Right ventricle myocardium inferior (tissue), 1 donor: ENCODE measurements around the gene CFAP57. TPM values are rescaled to one million over a fixed set of nuclear protein-coding genes. Genes with fewer than 3 reads are reported as not detected.
"Not testable (repeated sequence)": the region's sequence is repeated elsewhere in the genome, so short reads cannot be mapped to it uniquely, and the experiment has no call there.

Experiments used
- ATAC-seq: fragments of 200-7000 bp; cut with Tn5 transposase; one replicate; pipeline ENCODE4 v1.9.1; 2020; ENCODE audit warnings: mild to moderate bottlenecking, moderate library complexity
- DNase-seq: peaks from one replicate; pipeline ENCODE4 v3.0.0; 2021; ENCODE audit errors: missing footprints
- intact Hi-C: fragments of 100-400 bp; cut with DNase I; formaldehyde crosslinking; loops from one replicate; pipeline ENCODE4 v1.11.0; 2022
- long read RNA-seq: library from polyadenylated mRNA; unstranded; transcript quantifications from one replicate; pipeline ENCODE4 v2.0.0, GENCODE V29; 2021
- total RNA-seq: library from RNA; stranded (reverse); fragmentation: NEBNext Ultra II Directional; extraction: Animal tissue kit (Norgen Biotek cat#: 25700); gene quantifications from one replicate; pipeline ENCODE4 v1.2.1, GENCODE V29; 2021
- donor health status: DM: no; HTN: yes; CAD: no; lungs with severe emphysema.

The CFAP57 gene
- total RNA-seq, result not detected
- long read RNA-seq, result 0 reads

- intact Hi-C loops, result loop anchor here (5.0 kb wide), 1 partner anchor 35 kb away; no protein-coding TSS in a partner anchor
- peak; percentile 92 for DNase-seq
- peak; percentile 90 for ATAC-seq
Observed at GRCh38 chr1:43171876-43172526, at the start of gene CFAP57, which contains the start of gene EBNA1BP2. Gene CFAP57 (plus strand): TSS chr1:43172330. CDS start chr1:43172754, 424 bp downstream. Gene EBNA1BP2 (minus strand): TSS chr1:43172290. CDS start chr1:43172118, 172 bp downstream.

GRCh38 chr1:43123031-43123430 is 49.1 kb upstream of the CFAP57 start:
- intact Hi-C loops, result no loop called here
- ATAC-seq, result no peak
- DNase-seq, result no peak

- DNase-seq (no peak), ATAC-seq (no peak)
- intact Hi-C loops, result no loop called here
Observed at GRCh38 chr1:43128816-43129215, 43.3 kb upstream of the CFAP57 start.

GRCh38 chr1:43129426-43129825 is 42.7 kb upstream of the CFAP57 start:
- DNase-seq (no peak), ATAC-seq (no peak)
- intact Hi-C loops, result no loop called here

GRCh38 chr1:43134068-43134467 is 38.1 kb upstream of the CFAP57 start:
- no peak for DNase-seq
- no peak for ATAC-seq
- intact Hi-C loops, result no loop called here

- intact Hi-C loops, result no loop called here
- DNase-seq, result no peak
- no peak for ATAC-seq
Observed at GRCh38 chr1:43134640-43135039, 37.5 kb upstream of the CFAP57 start.

- ATAC-seq, result no peak
- intact Hi-C loops, result no loop called here
- DNase-seq, result no peak
Observed at GRCh38 chr1:43135857-43136781, 36.0 kb upstream of the CFAP57 start.

- DNase-seq (no peak), ATAC-seq (peak; percentile 91)
- intact Hi-C loops, result no loop called here
Observed at GRCh38 chr1:43137445-43138052, 34.6 kb upstream of the CFAP57 start.

GRCh38 chr1:43139295-43139694 is 32.8 kb upstream of the CFAP57 start:
- intact Hi-C loops, ATAC-seq, DNase-seq: not testable (repeated sequence)

- no peak for DNase-seq
- no peak for ATAC-seq
- intact Hi-C loops, result no loop called here
Observed at GRCh38 chr1:43140010-43140409, 32.1 kb upstream of the CFAP57 start.

GRCh38 chr1:43140583-43140982 is 31.5 kb upstream of the CFAP57 start:
- intact Hi-C loops, result no loop called here
- no peak for DNase-seq
- ATAC-seq, result no peak

- no peak for ATAC-seq
- intact Hi-C loops, result no loop called here
- no peak for DNase-seq
Observed at GRCh38 chr1:43143441-43143888, 28.7 kb upstream of the CFAP57 start.

- intact Hi-C loops, result no loop called here
- no peak for ATAC-seq
Observed at GRCh38 chr1:43144237-43144636, 27.9 kb upstream of the CFAP57 start.

GRCh38 chr1:43147625-43148327 is 24.4 kb upstream of the CFAP57 start:
- DNase-seq (peak; percentile 86), ATAC-seq (peak; percentile 86)
- intact Hi-C loops, result no loop called here

More at GRCh38 chr1:43144237-43144636, 27.9 kb upstream of the CFAP57 start:
- DNase-seq, result no peak

- intact Hi-C loops, result no loop called here
- ATAC-seq, result no peak
- no peak for DNase-seq
Observed at GRCh38 chr1:43149889-43150288, 22.2 kb upstream of the CFAP57 start.

GRCh38 chr1:43152866-43153265 is 19.3 kb upstream of the CFAP57 start:
- no peak for DNase-seq
- no peak for ATAC-seq
- intact Hi-C loops, result no loop called here

- intact Hi-C loops, result no loop called here
- DNase-seq (no peak), ATAC-seq (no peak)
Observed at GRCh38 chr1:43153443-43153842, 18.7 kb upstream of the CFAP57 start.

GRCh38 chr1:43156026-43156425 is 16.1 kb upstream of the CFAP57 start:
- intact Hi-C loops, result no loop called here
- ATAC-seq (no peak), DNase-seq (no peak)

- ATAC-seq, result no peak
- intact Hi-C loops, result no loop called here
- DNase-seq, result no peak
Observed at GRCh38 chr1:43165162-43165561, 7.0 kb upstream of the CFAP57 start.
